C1 segment of cervical spinal cord (tissue), 14 donors: ENCODE data around the gene LGALSL.
"Not testable (repeated sequence)": the region's sequence is repeated elsewhere in the genome, so short reads cannot be mapped to it uniquely, and the experiment has no call there.

Experiments used
- DNase-seq, 14 donors: peaks; one replicate each; lab custom pipeline; 2025; lab: John Stamatoyannopoulos, UW

The LGALSL gene

DNA sequence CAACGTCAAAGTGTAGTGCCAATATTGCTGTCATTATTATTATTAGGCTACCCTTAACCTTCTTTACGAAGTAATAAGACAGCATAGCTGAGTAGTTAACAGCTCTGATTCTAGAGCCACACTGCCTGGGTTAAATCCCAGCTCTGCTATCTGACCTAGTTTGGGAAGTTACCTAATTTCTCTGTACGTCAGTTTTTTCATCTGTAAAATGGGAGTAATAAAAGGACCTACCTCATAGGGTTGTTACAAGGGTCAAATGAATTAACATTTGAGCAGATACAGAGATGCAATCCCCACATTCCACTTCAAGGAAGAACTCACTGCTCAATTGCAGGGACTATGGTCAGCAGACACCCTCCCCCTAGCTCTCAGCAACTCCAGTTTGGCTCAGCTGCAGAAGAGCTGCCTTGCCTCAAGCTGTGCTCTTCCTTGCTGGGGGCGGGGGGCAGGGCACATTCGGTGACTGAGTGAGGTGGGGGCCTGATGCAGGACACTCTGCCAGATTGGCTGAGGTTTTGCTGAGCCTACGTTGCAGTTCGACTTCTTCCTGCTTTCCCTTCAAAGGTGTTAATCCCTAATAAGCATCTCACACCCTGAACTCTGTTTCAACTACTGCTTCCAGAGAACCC lies 11.0 kb upstream of the LGALSL start:
- DNase-seq, result no peak

DNA sequence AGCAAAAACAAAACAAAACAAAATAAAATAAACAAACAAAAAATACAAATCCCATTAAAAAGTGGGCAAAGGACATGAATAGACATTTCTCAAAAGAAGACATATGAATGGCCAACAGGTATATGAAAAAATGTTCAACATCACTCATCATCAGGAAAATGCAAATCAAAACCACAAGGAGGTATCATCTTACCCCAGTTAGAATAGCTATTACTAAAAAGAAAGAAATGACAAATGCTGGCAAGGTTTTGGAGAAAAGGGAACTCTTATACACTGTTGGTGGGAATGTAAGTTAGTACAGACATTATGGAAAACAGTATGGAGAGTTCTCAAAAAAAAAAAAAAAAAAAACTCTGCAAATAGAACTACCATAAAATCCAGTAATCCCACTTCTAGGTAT lies 8.0 kb upstream of the LGALSL start:
- not testable (repeated sequence) for DNase-seq

DNA sequence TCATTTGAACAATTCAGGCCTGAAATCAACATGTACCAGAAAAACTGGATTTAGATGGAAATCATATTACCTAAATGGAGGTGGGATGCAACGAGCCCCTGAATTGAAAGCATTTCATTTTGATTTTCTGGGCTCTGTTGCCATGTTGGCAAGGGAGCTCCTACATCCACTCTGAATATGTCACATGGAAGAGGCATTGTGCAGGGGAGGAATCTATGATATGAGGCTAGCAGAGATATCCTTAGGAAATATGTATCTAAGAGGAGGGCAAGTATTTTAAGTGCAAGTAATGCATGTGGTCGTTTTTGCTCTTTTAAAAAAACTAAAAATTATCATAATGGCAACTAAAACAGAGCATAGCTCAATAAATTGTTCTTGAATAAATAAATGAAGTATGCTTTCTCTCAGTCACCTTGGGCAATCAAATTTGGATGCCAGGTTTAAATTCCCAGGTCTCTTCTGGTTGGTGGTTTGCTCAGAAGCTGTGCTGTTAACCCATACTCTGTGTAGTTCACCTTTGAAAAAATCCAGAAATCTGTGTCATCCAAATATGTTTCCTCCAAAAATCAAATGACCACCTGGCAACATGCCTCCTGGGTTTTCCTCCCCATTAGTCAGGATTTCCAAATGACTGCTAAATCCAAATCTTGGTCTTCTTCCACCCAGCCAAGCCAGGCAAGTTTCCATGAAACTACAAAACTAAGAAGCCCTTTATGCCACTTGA lies 6.5 kb upstream of the LGALSL start:
- peak in 2 of 14 donors; percentile 53 to 63 for DNase-seq

DNA sequence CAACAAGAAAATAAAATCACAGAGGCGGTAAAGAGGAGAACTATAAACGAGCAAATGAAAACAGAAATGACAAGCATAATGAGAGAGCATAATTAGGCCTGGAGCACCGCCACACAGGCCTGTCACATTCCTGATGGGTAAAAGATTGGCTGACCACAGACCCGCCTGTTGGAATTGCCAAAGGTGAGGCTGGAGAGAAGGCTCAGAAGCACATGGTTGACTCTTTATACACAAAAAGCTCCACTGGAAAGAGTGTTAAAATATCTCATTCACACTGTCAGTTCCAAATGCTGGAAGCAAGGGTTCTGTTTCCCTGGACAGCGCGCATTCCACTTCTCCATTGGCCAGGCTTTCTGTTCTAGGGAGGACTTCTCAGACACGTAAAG lies 5.9 kb upstream of the LGALSL start:
- DNase-seq, result peak in 8 of 14 donors; percentile 12 to 63 (median 30)

DNA sequence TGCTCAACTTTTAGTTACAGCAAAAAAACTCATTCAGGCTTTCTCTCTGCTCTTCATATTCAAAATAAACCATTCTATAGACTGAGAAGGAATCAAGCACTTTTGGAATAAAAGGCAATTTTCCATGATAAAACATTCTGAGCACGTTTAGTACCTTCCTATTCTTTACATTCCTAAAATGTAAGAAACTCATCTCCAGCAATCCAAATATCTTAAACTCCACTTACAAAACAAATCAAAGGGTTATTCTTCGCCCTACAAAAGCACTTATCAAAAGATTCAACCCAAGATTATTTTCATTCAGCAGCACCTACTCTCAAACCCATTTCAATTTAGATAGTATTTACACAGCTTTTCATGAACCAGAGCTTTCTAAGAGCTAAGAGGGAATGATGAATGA lies 2.9 kb upstream of the LGALSL start:
- no peak for DNase-seq

DNA sequence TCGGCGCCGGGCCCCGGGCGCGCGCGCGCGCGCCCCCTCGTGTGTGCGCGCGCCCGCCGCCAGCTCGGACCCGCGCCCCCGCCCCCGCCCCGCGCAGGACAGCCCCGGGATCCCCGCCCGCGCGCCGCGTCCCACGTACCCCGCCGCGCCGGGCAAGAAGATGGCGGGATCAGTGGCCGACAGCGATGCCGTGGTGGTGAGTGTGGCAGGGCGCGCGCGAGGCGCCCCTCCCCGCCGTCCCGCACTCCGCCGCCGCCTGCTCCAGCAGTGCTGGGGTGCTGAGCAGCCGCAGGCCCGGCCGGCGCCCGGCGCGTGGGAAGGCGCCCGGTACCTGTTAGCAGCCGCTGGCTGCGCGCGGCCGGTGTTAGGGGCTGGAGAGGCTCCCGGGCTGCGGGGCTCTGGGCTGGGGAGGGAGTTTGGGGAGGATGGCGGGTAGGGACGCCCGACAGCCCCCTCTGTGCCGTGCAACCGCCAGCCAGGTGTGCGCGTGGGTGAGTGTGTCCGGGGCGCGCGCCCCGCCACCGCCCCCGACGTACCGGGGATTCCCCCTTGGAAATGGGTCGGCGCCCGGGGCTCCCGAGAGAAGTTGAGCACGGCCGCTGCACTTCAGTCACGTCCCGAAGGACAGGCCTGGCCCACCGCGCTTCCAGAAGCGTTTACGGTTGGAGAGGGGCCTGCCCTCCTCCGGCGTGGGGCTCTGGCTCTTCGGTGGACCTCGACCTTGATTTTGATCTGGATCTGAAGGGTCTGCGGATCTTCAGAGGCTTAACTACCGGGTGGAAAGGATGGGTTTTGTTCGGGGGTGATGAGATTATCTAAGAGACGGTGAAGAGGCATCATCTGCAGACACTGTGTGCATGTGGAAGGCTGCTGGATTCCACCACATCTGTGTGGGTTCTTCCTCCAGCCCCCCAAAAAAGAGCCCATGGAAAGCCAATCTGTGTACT lies 697 bp downstream of the LGALSL start:
- peak in 9 of 14 donors; percentile 22 to 81 (median 58) for DNase-seq

DNA sequence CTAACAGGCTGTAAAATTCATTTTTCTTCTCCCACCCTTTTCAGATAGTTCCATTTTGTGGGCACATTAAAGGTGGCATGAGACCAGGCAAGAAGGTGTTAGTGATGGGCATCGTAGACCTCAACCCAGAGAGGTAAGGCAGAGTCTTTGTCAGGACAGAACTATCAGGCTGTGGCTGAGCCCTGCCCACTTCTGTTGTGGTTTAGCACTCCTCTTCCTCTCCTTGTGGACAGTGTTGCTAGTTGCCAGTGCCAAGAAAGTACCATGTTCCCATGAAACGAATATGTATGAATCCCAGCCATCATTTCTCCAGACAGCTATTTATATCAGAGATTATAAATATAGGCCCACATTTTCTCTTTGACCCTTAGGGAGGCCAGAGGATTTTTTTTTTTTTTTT lies 1.6 kb downstream of the LGALSL start:
- peak in 1 of 14 donors; percentile 20 for DNase-seq

DNA sequence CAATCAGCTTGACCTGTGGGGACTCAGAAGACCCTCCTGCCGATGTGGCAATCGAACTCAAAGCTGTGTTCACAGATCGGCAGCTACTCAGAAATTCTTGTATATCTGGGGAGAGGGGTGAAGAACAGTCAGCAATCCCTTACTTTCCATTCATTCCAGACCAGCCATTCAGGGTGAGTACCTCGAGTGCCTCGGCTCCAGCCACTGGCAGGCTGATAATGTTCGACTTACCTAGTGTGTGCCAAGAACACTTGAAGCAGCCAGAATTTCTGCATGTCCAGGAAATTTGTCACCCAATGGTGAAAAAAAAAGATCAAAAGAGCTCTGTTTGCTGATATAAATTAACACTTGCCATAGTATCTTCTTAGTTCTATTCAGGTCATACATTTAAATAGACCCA lies 2.3 kb downstream of the LGALSL start:
- DNase-seq, result peak in 2 of 14 donors; percentile 1 to 25

DNA sequence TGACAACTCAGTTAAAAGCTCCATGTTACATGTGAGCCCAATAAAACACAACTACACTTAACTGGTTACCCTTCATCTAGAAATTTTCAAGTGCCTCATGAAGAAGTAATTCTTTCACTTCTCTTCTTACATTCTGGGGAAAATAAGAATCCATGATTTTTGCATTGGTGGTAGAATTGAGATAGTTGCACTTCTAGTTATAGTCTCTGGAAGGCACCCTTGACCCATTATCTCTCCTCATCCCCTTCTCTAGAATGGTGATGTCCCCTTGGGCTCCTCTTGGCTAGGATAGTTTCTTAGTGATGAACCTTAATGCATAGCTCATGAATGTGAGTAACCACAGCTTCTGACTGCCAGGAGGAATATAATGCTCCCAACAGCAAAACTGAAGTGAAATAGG lies 3.6 kb downstream of the LGALSL start:
- DNase-seq, result no peak

DNA sequence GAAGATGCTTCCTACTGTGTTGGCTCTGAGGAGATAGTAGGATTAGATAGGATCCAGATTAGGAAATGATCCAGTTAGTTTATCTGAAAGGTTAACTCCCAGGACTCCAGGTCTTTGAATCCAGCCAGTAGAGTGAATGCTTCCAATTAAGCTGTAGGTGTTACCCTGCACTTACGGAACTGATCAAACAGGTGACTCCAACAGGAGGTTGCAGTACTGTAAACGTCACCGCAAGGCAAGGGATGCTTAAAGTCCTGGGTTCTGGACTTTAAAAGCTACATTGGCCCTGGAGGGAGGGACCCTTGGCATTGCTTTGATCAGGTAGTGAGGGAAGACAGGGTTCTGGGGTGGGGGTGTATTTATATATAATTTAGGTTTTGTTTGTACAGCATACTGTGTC lies 5.6 kb downstream of the LGALSL start:
- no peak for DNase-seq

DNA sequence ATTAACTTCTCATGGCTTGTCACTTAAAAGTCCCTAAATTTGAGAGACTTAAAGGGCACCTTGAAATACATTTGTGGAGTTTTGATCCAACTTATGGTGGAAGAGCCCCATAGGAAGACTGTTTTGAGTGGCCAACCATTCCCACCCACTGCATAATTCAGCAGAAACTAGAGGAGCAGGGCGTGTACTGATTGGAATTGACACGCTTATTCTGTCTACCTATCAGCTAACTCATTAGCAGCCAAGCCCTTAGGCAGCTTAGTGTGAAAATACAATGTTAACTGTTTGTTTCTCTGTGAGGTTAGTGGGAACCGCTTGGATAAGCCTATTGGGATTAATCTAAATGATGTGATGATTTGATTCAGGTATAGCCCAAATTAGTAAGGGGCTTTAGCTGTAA lies 6.4 kb downstream of the LGALSL start:
- no peak for DNase-seq

DNA sequence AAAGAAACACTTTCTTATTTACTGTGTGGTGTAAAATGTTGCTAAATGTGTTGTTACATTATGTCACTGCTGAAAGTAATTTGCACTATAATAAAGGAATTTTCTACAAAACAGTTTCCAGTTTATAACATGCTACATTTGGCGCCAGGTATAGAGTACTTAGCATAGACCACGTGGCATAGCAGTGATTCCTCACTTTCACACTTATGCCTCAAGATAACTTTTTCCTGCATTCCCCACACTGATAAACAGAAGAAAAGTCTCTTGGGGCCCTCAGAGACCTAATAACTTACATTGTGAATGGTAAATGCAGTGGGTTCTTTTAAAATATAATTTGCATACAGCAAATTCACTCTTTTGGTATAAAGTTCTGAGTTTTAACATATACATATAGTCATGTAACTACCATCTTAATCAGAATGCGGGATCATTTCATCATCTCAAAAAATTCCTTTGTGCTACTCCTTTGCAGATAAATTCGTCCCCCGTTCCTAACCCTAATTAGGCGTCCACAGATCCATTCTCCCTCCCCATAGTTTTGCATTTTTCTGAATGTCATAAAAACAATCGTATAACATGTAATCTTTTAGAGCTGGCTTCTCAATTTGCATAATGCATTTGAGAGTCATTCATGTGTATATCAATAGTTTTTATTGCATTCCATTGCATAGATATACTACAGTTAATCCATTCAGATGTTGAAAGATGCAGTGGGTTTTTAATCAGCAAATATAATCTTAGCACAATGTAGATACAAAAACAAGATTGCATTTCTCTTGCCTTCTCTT lies 7.5 kb downstream of the LGALSL start:
- DNase-seq, result no peak

DNA sequence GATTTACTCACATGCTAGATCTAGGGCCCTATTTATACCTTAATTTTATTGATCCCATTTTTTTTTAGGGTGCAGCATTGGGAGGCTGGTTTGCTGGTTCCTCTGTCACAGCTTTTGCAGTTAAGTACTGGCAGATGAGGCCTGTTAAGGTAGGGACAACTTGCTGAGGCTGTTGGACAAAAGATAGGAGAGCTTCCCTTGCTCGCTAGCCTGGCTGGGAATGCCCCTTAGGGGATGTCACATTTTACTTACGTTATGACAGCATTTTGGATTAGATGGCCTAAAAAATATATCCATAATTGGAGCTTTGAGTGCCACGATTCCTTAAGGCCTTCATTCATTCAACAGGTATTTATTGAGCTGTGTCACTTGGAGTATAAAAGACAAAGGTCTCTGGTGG lies 8.2 kb downstream of the LGALSL start:
- DNase-seq, result no peak

DNA sequence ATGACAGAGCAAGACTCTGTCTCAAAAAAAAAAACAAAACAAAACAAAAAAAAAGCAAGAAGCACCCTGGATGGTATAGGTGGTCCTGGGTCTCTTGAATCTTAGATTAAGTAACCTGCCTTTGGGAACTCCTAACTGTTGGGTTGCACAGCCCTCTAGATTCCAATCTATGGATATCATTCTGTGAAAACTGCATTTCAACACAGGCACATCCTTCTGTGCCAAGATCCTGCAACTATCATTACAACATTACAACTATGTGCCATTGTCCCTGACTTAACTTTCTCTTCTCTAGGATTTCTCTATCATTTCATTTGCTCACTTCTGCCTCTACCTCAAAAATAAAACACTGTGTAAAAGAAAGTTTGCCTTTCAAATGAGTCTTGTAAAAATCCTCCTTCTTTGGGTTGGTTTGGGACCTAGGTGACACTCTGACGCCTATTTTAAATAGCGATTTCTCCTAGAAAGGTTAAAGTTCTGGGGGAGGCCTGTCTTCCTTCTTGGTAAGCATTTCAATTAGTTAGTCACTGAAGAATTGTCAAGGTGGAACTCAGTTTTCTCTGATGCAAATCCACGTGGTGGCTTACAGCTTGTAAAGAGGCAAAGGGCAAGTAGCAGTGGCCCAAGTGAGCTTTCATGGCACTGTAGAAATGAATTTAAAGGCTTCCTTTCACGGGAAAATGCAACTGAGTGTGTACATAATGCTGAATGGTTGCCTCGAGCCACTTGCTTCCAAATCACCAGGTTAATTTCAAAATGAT lies 9.2 kb downstream of the LGALSL start:
- no peak for DNase-seq

DNA sequence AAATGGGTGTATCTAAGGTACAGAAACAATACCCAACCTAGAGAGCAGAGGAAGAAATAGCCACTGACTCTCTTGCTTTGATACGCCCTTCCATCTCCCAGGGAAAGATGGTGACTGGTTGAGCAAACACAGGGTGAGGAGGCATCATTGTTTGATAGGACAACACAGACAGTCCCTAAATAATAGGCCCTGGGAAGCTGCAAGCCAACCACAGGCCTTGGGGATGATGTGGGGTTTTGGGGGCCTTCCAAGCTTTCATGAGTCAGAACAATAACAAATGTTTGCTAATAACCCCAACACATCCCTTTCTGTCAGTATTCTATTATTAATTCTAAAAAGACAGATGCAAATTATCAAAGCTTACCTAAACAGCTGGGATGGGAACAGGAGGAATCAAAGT lies 9.8 kb downstream of the LGALSL start:
- peak in 2 of 14 donors; percentile 19 to 22 for DNase-seq

DNA sequence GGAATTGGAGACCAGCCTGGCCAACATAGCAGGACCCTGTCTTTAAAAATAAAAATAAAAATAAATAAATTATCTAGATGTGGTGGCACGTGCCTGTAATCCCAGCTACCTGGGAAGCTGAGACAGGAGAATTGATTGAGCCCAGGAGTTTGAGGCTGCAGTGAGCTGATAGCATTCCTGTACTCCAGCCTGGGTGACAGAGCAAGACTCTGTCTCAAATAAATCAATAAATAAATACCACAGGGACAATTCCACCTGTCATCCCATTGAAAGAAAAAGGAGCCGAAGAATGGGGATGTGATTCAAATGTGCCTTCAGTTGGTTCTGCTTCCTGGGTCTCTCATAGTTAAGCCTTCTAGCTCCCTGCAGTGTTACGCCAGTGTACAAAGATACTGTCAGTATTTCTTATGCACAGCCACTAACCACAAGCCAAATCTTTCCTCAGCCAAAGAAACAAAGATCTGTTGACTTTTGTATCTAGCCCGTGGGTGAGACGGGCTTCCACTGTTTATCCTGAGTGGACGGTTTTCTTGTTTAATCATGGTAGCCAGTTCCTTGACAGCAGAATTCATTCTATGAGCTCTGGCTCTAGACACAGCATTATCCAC lies 12.6 kb downstream of the LGALSL start:
- no peak for DNase-seq

DNA sequence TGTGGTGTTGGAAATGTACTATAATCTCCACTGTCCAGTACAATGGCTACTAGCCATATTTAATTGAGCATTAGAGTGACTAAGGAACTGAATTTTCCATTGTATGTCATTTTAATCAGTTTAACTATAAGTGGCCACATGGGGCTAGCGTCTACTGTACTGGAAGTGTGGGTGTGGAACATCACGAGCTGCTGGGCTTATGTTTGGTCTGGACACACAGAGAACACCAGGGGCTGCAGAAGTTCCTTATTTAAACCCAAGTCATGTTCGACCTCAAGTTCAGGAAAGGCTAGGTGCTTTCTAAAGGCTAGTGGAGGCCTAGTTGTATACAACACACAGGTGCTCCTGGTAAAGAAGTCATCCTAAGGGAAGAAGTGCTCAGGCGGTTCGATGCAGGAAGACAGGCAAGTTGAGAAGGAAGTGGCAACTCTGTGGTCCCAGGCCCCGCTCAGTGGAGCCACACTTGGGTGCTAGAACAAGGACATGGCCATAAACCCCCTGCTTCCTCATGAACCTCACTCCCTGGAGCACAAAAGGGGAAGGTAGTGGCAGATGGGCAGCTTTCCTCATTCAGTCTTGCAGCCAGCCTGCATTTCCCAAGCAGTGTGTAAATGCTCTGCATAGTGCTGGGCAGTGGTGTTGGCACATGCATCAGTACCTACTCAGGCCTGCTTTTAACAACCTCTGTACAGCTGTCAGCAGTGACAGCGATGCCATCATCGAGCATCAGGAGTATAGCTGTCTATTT lies 13.3 kb downstream of the LGALSL start:
- peak in 5 of 14 donors; percentile 8 to 23 (median 14) for DNase-seq

DNA sequence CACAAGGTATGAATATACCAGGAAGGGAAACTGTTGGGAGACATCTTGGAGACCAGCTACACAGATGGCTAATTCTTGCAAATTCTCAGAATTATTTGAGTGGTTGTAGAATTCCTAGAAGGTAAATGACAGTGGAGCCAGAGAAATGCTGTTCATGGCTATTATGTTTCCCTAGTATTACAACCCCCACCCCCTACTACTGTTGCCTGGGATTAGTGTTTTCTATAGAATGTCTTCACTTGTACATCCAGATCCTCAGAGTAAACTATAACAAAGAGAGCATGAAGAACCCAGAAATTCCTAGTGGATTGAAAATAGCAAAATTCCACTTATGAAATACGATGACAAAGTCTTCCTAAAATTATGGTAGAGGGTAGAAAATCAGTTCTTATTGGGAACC lies 15.3 kb downstream of the LGALSL start:
- no peak for DNase-seq

DNA sequence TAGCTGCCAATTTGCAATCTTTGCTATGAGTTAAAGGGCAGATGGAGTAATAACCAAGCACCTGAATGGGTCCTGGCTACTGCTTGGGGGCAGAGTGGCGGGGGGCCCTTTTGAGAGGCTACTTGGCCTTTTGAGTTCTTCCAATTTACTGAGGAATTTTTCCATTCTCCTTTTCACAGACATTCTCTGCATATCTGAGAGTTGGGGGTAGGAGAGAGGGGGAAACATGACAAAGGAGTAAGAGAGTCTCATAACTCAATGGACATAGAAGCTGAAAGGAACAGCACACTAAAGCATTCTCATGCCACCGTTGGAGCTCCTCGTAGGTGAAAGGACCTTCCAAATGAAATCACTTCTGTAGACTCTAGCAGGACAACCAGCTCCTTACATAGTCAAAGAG lies 16.1 kb downstream of the LGALSL start:
- DNase-seq, result no peak
